Body of pancreas (tissue), 4 donors: ENCODE data around the gene ASB5.

Experiments
- CTCF ChIP-seq, 7 experiments: fragments of 450-650 bp in 4 of 7; fragments of 200-600 bp in 3 of 7; sonication (generic) in 3 of 7; IDR thresholded peaks; one replicate each; pipeline ENCODE4 v1.5.1; 2016 to 2019; ENCODE audit warnings: antibody characterized with exemption in 7 of 7
- POLR2A ChIP-seq, 3 donors: fragments of 450-650 bp; IDR thresholded peaks; one replicate each; pipeline ENCODE4 v1.6.1; 2016; ENCODE audit warnings: antibody characterized with exemption in 3 of 3, mild to moderate bottlenecking in 2 of 3

GRCh38 chr4:176292920-176293319, 23.9 kb upstream of the ASB5 start:
- TF ChIP-seq CTCF (IDR thresholded peaks at IDR 0.05) (no peak), POLR2A (IDR thresholded peaks at IDR 0.05) (no peak)
